Esophagus (tissue), 2 donors: ENCODE measurements around the gene PRTFDC1. TPM values are rescaled to one million over a fixed set of nuclear protein-coding genes. Genes with fewer than 3 reads are reported as not detected.

Experiments used
- H3K27ac ChIP-seq, 2 donors: one replicate each; pipeline ENCODE4 v1.5.1; 2013; ENCODE audit warnings: low read depth in 2 of 2, mild to moderate bottlenecking in 2 of 2, inconsistent platforms in 1 of 2, low read length in 1 of 2, moderate library complexity in 1 of 2
- H3K27me3 ChIP-seq, 2 donors: one replicate each; pipeline ENCODE4 v1.6.1; 2013; ENCODE audit warnings: low read length in 2 of 2, control low read depth in 1 of 2, mild to moderate bottlenecking in 1 of 2; ENCODE audit not compliant: insufficient read depth in 2 of 2, control insufficient read depth in 1 of 2
- H3K36me3 ChIP-seq, 2 donors: one replicate each; pipeline ENCODE4 v1.6.1; 2013; ENCODE audit warnings: low read length in 1 of 2; ENCODE audit not compliant: control insufficient read depth in 2 of 2, insufficient read depth in 2 of 2
- H3K4me1 ChIP-seq, 2 donors: one replicate each; pipeline ENCODE4 v1.6.1; 2013; ENCODE audit warnings: low read length in 1 of 2; ENCODE audit not compliant: control insufficient read depth in 2 of 2, insufficient read depth in 2 of 2
- H3K4me3 ChIP-seq, 2 donors: one replicate each; pipeline ENCODE4 v1.5.1; 2013; ENCODE audit warnings: low read length in 2 of 2, mild to moderate bottlenecking in 2 of 2, low read depth in 1 of 2, moderate library complexity in 1 of 2
- H3K9me3 ChIP-seq, 2 donors: one replicate each; pipeline ENCODE4 v1.6.1; 2013; ENCODE audit warnings: mild to moderate bottlenecking in 2 of 2, low read depth in 1 of 2, low read length in 1 of 2, moderate library complexity in 1 of 2; ENCODE audit not compliant: control insufficient read depth in 2 of 2, insufficient read depth in 1 of 2
- WGBS, 2 donors: extraction: QIAGEN DNeasy Blood & Tissue Kit; methylation state at CpG; one replicate each; pipeline ENCODE4 v1.1.7; 2013; 5-methylcytosine and 5-hydroxymethylcytosine counted together
- polyA plus RNA-seq, 2 donors: library from polyadenylated mRNA; stranded (reverse); fragments of 200-250 nt; gene quantifications; one replicate each; pipeline ENCODE4 v1.2.3, GENCODE V29; 2013
- donor health status: healthy with polysubstance abuse.
- donor health status: Bipolar disorder and iron deficiency.

Gene PRTFDC1
- polyA plus RNA-seq, 2 donors, result 0.98 to 1.0 TPM

GRCh38 chr10:24911029-24911428 is 41.4 kb downstream of the PRTFDC1 start:
- H3K9me3 ChIP-seq, result no peaks in the 10 kb centered on the region
- H3K27me3 ChIP-seq, result no peaks in the 10 kb centered on the region
- H3K4me1 ChIP-seq, result no peaks in the 10 kb centered on the region
- 90 to 92% methylated on average over 2 of the region's 2 CpGs for WGBS, 2 donors
- H3K4me3 ChIP-seq, result no peak overlapping the region
- H3K36me3 ChIP-seq, result no peaks in the 10 kb centered on the region
- H3K27ac ChIP-seq, result no peak overlapping the region

- no peaks in the 10 kb centered on the region for H3K27me3 ChIP-seq
- no peaks in the 10 kb centered on the region for H3K4me1 ChIP-seq
- H3K27ac ChIP-seq, result no peak overlapping the region
- H3K36me3 ChIP-seq, result no peaks in the 10 kb centered on the region
- no peaks in the 10 kb centered on the region for H3K9me3 ChIP-seq
- no peak overlapping the region for H3K4me3 ChIP-seq
Measured at GRCh38 chr10:24910574-24910973, 41.8 kb downstream of the PRTFDC1 start.

GRCh38 chr10:24908793-24909423 is 43.5 kb downstream of the PRTFDC1 start:
- Histone ChIP-seq H3K9me3 (no peaks in the 10 kb centered on the region), H3K36me3 (no peaks in the 10 kb centered on the region), H3K27me3 (no peaks in the 10 kb centered on the region), H3K27ac (no peak overlapping the region), H3K4me3 (no peak overlapping the region), H3K4me1 (no peaks in the 10 kb centered on the region)
- WGBS, 2 donors, result 79 to 85% methylated on average over 2 of the region's 2 CpGs

GRCh38 chr10:24907956-24908355 is 44.5 kb downstream of the PRTFDC1 start:
- H3K9me3 ChIP-seq, result no peaks in the 10 kb centered on the region
- no peak overlapping the region for H3K27ac ChIP-seq
- H3K27me3 ChIP-seq, result no peaks in the 10 kb centered on the region
- WGBS, 2 donors, result 89 to 92% methylated on average over 6 of the region's 6 CpGs
- H3K36me3 ChIP-seq, result no peaks in the 10 kb centered on the region
- H3K4me3 ChIP-seq, result no peak overlapping the region
- no peaks in the 10 kb centered on the region for H3K4me1 ChIP-seq

GRCh38 chr10:24906372-24906771 is 46.0 kb downstream of the PRTFDC1 start:
- no peak overlapping the region for H3K27ac ChIP-seq
- H3K9me3 ChIP-seq, result no peaks in the 10 kb centered on the region
- H3K4me3 ChIP-seq, result no peak overlapping the region
- H3K27me3 ChIP-seq, result no peaks in the 10 kb centered on the region
- WGBS, 2 donors, result 93 to 96% methylated on average over 3 of the region's 3 CpGs
- no peaks in the 10 kb centered on the region for H3K4me1 ChIP-seq
- no peaks in the 10 kb centered on the region for H3K36me3 ChIP-seq

- 92 to 93% methylated on average over 4 of the region's 4 CpGs for WGBS, 2 donors
- H3K4me1 ChIP-seq, result no peaks in the 10 kb centered on the region
- no peak overlapping the region for H3K27ac ChIP-seq
- no peaks in the 10 kb centered on the region for H3K36me3 ChIP-seq
- H3K9me3 ChIP-seq, result no peaks in the 10 kb centered on the region
- no peak overlapping the region for H3K4me3 ChIP-seq
- no peaks in the 10 kb centered on the region for H3K27me3 ChIP-seq
Measured at GRCh38 chr10:24904824-24905223, 47.6 kb downstream of the PRTFDC1 start.

- Histone ChIP-seq H3K4me3 (no peak overlapping the region), H3K36me3 (no peaks in the 10 kb centered on the region), H3K4me1 (no peaks in the 10 kb centered on the region), H3K27ac (peak overlapping the region in 1 of 2 donors; percentile 11), H3K27me3 (no peaks in the 10 kb centered on the region), H3K9me3 (no peaks in the 10 kb centered on the region)
- WGBS, 2 donors, result 69 to 72% methylated on average over 1 of the region's 1 CpG
Measured at GRCh38 chr10:24902400-24902728, 50.0 kb downstream of the PRTFDC1 start.

- WGBS, 2 donors, result 17 to 22% methylated on average over 5 of the region's 5 CpGs
- H3K27ac ChIP-seq, result peak overlapping the region; percentile 48 to 67
- H3K36me3 ChIP-seq, result no peaks in the 10 kb centered on the region
- H3K4me3 ChIP-seq, result no peak overlapping the region
- H3K27me3 ChIP-seq, result no peaks in the 10 kb centered on the region
- H3K9me3 ChIP-seq, result no peaks in the 10 kb centered on the region
- no peaks in the 10 kb centered on the region for H3K4me1 ChIP-seq
Measured at GRCh38 chr10:24901686-24902399, 50.6 kb downstream of the PRTFDC1 start.

- 82 to 86% methylated on average over 7 of the region's 7 CpGs for WGBS, 2 donors
- H3K27ac ChIP-seq, result peak overlapping the region in 1 of 2 donors; percentile 48
- H3K36me3 ChIP-seq, result no peaks in the 10 kb centered on the region
- no peaks in the 10 kb centered on the region for H3K4me1 ChIP-seq
- no peak overlapping the region for H3K4me3 ChIP-seq
- no peaks in the 10 kb centered on the region for H3K9me3 ChIP-seq
- H3K27me3 ChIP-seq, result no peaks in the 10 kb centered on the region
Measured at GRCh38 chr10:24900888-24901685, 51.3 kb downstream of the PRTFDC1 start.
